ENCODE measurements around the gene ALG12. TPM values are rescaled to one million over a fixed set of nuclear protein-coding genes. Genes with fewer than 3 reads are reported as not detected.

The ALG12 gene
- total RNA-seq, 1 experiment from 2014 or later = 16.6 TPM

DNA sequence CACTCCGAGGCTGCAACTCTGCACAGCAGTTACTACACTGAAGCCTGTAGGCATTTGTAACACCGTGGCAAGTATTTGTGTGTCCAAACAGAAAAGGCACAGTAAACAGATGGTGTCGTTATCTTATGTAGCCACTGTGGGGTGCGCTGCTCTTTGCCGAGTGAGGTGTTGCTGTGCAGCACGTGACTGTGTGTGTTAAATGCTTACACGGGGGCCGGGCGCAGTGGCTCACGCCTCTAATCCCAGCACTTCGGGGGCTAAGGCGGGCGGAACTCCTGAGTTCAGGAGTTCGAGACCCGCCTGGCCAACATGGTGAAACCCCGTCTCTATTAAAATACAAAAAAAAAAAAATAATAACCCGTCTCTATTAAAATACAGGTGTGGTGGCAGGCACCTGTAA, 53.1 kb downstream of the ALG12 start:
- BruUV-seq (replicated peaks) = no TSS peak
- no peak for DNase-seq (ENCODE audit: low read depth, low spot score)
- no peak for ATAC-seq
- no peaks in the 10 kb centered on the region for H3K4me1 ChIP-seq (ENCODE audit: control insufficient read depth in 1 of 2, insufficient read depth in 2 of 2, low read length in 2 of 2)
- H3K9ac ChIP-seq (ENCODE audit: low read length) = no peak overlapping the region
- H3K9me3 ChIP-seq (ENCODE audit: control insufficient read depth in 1 of 2, insufficient read depth in 1 of 2, low read depth in 1 of 2, low read length in 2 of 2) = peaks cover 18 to 25% of the 10 kb centered on the region in 2 experiments; a peak in 2 of 4 replicates
- TF ChIP-seq SP1 (IDR thresholded peaks at IDR 0.05; ENCODE audit: low read depth) (no peak), JUND (IDR thresholded peaks at IDR 0.05) (no peak), ELF1 (IDR thresholded peaks at IDR 0.05; ENCODE audit: borderline replicate concordance, low read depth) (no peak), EZH2 (IDR thresholded peaks at IDR 0.05) (no peak), CBX3 (IDR thresholded peaks at IDR 0.05; ENCODE audit: low read depth) (no peak), EGR1 (IDR thresholded peaks at IDR 0.05; ENCODE audit: low read depth) (no peak), POLR2A (IDR thresholded peaks at IDR 0.05; ENCODE audit: borderline replicate concordance, extremely low read depth, insufficient read depth, insufficient read length) (no peak), TCF7L2 (IDR thresholded peaks at IDR 0.05; ENCODE audit: borderline replicate concordance, extremely low read depth, insufficient read depth, insufficient read length) (no peak), SRF (IDR thresholded peaks at IDR 0.05; ENCODE audit: low read depth) (no peak), YY1 (IDR thresholded peaks at IDR 0.05; ENCODE audit: extremely low read depth, insufficient replicate concordance, low read depth, low read length) (no peak)
- ChIA-PET RAD21 (ENCODE audit: low non-redundant PET in 1 of 2, low total read pairs in 2 of 2, uncharacterized antibody in 2 of 2, unreplicated experiment in 2 of 2) (no interaction called here), POLR2A (no interaction called here), CTCF (no interaction called here)
- H3K36me3 ChIP-seq (ENCODE audit: control insufficient read depth in 1 of 2, insufficient read depth in 2 of 2, low read length in 2 of 2) = peaks cover 0 to 5% of the 10 kb centered on the region in 2 experiments; a peak in 1 of 4 replicates
- H3K27ac ChIP-seq (ENCODE audit: low read depth, low read length) = no peak overlapping the region
- peaks cover 99% of the 10 kb centered on the region for H3K79me2 ChIP-seq (ENCODE audit: insufficient read depth, low read length)
- 0 out of 2 replicates have a peak, but pooled peaks cover 4% of the 10 kb centered on the region for H4K20me1 ChIP-seq (ENCODE audit: insufficient read depth)
- H3K4me3 ChIP-seq (replicated peaks in 1 of 2; ENCODE audit: low read depth in 1 of 2, low read length in 2 of 2) = no peak overlapping the region
- H3K27me3 ChIP-seq (ENCODE audit: insufficient read depth, low read length) = no peaks in the 10 kb centered on the region
- H3K9me2 ChIP-seq (ENCODE audit: insufficient read depth) = no peaks in the 10 kb centered on the region
- intact Hi-C loops (cut with micrococcal nuclease) = no loop called here
- H2AFZ ChIP-seq (ENCODE audit: low read depth, low read length, poor library complexity, severe bottlenecking) = no peak overlapping the region
- no peak overlapping the region for H3K4me2 ChIP-seq (ENCODE audit: low read length)

DNA sequence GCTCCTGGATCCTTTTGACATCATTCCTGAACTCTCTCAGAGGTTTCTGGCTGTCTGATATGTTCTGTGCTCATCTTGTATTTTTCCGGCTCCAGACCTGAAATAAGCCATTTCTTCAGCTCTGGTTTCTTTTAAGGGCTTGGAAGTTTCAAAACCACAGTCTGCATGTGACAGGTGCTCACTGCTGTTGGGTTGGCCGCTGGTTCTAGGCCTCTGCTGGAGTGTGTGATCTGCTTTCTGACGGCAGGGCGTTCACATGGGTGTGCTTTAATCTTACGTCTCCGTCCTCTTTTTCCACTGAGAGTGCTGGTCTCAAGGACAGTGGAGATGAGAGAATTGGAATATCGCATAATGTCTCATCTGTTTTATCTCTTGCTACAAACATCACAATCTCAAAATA, 54.3 kb downstream of the ALG12 start:
- Histone ChIP-seq H3K9me2 (ENCODE audit: insufficient read depth) (no peaks in the 10 kb centered on the region), H3K36me3 (ENCODE audit: control insufficient read depth in 1 of 2, insufficient read depth in 2 of 2, low read length in 2 of 2) (no peaks in the 10 kb centered on the region; a peak in 1 of 4 replicates), H3K4me3 (replicated peaks in 1 of 2; ENCODE audit: low read depth in 1 of 2, low read length in 2 of 2) (no peak overlapping the region), H2AFZ (ENCODE audit: low read depth, low read length, poor library complexity, severe bottlenecking) (no peak overlapping the region), H3K27ac (ENCODE audit: low read depth, low read length) (no peak overlapping the region), H3K9me3 (ENCODE audit: control insufficient read depth in 1 of 2, insufficient read depth in 1 of 2, low read depth in 1 of 2, low read length in 2 of 2) (peaks cover 8 to 17% of the 10 kb centered on the region in 2 experiments; a peak in 2 of 4 replicates), H3K4me2 (ENCODE audit: low read length) (no peak overlapping the region), H3K27me3 (ENCODE audit: insufficient read depth, low read length) (no peaks in the 10 kb centered on the region), H3K4me1 (ENCODE audit: control insufficient read depth in 1 of 2, insufficient read depth in 2 of 2, low read length in 2 of 2) (no peaks in the 10 kb centered on the region), H3K79me2 (ENCODE audit: insufficient read depth, low read length) (peaks cover 99% of the 10 kb centered on the region), H4K20me1 (ENCODE audit: insufficient read depth) (peaks cover 4% of the 10 kb centered on the region; the same call in 1 of the 2 replicates), H3K9ac (ENCODE audit: low read length) (no peak overlapping the region)
- no peak for DNase-seq (ENCODE audit: low read depth, low spot score)
- POLR2A ChIA-PET = no interaction called here
- CTCF ChIA-PET = no interaction called here
- intact Hi-C loops (cut with micrococcal nuclease) = no loop called here
- RAD21 ChIA-PET (ENCODE audit: low non-redundant PET in 1 of 2, low total read pairs in 2 of 2, uncharacterized antibody in 2 of 2, unreplicated experiment in 2 of 2) = no interaction called here
- ATAC-seq = no peak
- no TSS peak for BruUV-seq (replicated peaks)
- TF ChIP-seq SP1 (IDR thresholded peaks at IDR 0.05; ENCODE audit: low read depth) = no peak
- TF ChIP-seq EZH2phosphoT487 (IDR thresholded peaks at IDR 0.05; ENCODE audit: borderline replicate concordance) = no peak
- TF ChIP-seq, protein P1, sequence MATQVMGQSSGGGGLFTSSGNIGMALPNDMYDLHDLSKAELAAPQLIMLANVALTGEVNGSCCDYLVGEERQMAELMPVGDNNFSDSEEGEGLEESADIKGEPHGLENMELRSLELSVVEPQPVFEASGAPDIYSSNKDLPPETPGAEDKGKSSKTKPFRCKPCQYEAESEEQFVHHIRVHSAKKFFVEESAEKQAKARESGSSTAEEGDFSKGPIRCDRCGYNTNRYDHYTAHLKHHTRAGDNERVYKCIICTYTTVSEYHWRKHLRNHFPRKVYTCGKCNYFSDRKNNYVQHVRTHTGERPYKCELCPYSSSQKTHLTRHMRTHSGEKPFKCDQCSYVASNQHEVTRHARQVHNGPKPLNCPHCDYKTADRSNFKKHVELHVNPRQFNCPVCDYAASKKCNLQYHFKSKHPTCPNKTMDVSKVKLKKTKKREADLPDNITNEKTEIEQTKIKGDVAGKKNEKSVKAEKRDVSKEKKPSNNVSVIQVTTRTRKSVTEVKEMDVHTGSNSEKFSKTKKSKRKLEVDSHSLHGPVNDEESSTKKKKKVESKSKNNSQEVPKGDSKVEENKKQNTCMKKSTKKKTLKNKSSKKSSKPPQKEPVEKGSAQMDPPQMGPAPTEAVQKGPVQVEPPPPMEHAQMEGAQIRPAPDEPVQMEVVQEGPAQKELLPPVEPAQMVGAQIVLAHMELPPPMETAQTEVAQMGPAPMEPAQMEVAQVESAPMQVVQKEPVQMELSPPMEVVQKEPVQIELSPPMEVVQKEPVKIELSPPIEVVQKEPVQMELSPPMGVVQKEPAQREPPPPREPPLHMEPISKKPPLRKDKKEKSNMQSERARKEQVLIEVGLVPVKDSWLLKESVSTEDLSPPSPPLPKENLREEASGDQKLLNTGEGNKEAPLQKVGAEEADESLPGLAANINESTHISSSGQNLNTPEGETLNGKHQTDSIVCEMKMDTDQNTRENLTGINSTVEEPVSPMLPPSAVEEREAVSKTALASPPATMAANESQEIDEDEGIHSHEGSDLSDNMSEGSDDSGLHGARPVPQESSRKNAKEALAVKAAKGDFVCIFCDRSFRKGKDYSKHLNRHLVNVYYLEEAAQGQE (IDR thresholded peaks at IDR 0.05; ENCODE audit: low read depth) = no peak
- no peak for TF ChIP-seq FOSL1 (IDR thresholded peaks at IDR 0.05; ENCODE audit: low read depth)
- no peak for TF ChIP-seq EGR1 (IDR thresholded peaks at IDR 0.05; ENCODE audit: low read depth)
- TF ChIP-seq ZNF274 (IDR thresholded peaks at IDR 0.05; ENCODE audit: low read depth, low read length) = no peak
- TF ChIP-seq, protein P2, sequence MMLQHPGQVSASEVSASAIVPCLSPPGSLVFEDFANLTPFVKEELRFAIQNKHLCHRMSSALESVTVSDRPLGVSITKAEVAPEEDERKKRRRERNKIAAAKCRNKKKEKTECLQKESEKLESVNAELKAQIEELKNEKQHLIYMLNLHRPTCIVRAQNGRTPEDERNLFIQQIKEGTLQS (IDR thresholded peaks at IDR 0.05) = no peak
- no peak for TF ChIP-seq POLR2AphosphoS5 (IDR thresholded peaks at IDR 0.05; ENCODE audit: low read depth, low read length)
- TF ChIP-seq, protein P3, sequence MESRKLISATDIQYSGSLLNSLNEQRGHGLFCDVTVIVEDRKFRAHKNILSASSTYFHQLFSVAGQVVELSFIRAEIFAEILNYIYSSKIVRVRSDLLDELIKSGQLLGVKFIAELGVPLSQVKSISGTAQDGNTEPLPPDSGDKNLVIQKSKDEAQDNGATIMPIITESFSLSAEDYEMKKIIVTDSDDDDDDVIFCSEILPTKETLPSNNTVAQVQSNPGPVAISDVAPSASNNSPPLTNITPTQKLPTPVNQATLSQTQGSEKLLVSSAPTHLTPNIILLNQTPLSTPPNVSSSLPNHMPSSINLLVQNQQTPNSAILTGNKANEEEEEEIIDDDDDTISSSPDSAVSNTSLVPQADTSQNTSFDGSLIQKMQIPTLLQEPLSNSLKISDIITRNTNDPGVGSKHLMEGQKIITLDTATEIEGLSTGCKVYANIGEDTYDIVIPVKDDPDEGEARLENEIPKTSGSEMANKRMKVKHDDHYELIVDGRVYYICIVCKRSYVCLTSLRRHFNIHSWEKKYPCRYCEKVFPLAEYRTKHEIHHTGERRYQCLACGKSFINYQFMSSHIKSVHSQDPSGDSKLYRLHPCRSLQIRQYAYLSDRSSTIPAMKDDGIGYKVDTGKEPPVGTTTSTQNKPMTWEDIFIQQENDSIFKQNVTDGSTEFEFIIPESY (IDR thresholded peaks at IDR 0.05; ENCODE audit: extremely low read depth, insufficient replicate concordance, low read length) = no peak
